K562 (cell line): Measurements from ENCODE around the gene MTA1.

ENCODE experiments used
- CTBP1 ChIP-seq: fragments of 450-650 bp; IDR thresholded peaks from 2 replicates; pipeline ENCODE4 v1.6.1; 2016; ENCODE audit warnings: borderline replicate concordance
- ELF1 ChIP-seq: fragments of 200-800 bp; sonication (Bioruptor generic); IDR thresholded peaks from 2 replicates; pipeline ENCODE4 v1.6.1; 2016; ENCODE audit warnings: missing genetic modification characterization, missing compliant biosample characterization
- TF ChIP-seq, protein P1 (sequence below), 3 experiments: IDR thresholded peaks in 2 of 3; conservative IDR thresholded peaks in 1 of 3; 2 replicates each; pipeline ENCODE4 v1.5.1; 2011 to 2012; ENCODE audit warnings: low read length in 3 of 3, mild to moderate bottlenecking in 3 of 3, control low read depth in 2 of 3, improper control_type of control experiment in 1 of 3, inconsistent platforms in 1 of 3, low read depth in 1 of 3, mixed read lengths in 1 of 3, moderate library complexity in 1 of 3; ENCODE audit not compliant: insufficient read depth in 2 of 3

DNA sequence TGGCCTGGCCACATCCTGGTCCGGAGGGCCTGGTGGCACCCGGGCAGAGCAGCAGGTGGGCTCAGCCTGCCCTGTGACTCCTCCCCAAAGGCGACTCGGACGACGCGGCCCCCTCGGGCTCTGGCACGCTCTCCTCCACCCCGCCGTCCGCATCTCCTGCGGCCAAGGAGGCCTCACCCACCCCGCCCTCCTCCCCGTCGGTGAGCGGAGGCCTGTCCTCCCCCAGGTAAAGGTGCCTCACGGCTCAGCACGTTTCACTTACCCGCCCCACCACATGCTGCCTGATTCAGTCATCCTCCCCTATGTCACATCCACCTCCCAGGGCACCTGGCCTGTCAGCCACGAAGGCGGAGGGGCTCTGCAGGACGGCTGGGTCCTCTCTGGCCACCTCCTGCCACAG lies 28.1 kb upstream of the MTA1 start:
- no peak for TF ChIP-seq ELF1 (tag)
- TF ChIP-seq CTBP1, result no peak
- TF ChIP-seq, protein P1, sequence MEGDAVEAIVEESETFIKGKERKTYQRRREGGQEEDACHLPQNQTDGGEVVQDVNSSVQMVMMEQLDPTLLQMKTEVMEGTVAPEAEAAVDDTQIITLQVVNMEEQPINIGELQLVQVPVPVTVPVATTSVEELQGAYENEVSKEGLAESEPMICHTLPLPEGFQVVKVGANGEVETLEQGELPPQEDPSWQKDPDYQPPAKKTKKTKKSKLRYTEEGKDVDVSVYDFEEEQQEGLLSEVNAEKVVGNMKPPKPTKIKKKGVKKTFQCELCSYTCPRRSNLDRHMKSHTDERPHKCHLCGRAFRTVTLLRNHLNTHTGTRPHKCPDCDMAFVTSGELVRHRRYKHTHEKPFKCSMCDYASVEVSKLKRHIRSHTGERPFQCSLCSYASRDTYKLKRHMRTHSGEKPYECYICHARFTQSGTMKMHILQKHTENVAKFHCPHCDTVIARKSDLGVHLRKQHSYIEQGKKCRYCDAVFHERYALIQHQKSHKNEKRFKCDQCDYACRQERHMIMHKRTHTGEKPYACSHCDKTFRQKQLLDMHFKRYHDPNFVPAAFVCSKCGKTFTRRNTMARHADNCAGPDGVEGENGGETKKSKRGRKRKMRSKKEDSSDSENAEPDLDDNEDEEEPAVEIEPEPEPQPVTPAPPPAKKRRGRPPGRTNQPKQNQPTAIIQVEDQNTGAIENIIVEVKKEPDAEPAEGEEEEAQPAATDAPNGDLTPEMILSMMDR (IDR thresholded peaks at IDR 0.05 in 2 of 3, conservative IDR thresholded peaks at IDR 0.05 in 1 of 3; ENCODE audit: insufficient read depth in 2 of 3, low read depth in 1 of 3, low read length in 3 of 3), result no peak
